Measurements from ENCODE around the gene CDH13.
A peak's percentile ranks its signal among the peaks of the same experiment; 100 is the strongest.

CDH13 gene

GRCh38 chr16:83698964-83699363, 1072.2 kb downstream of the CDH13 start:
- H3K27me3 Mint-ChIP-seq (ENCODE audit: low read depth, poor library complexity): peaks cover 5% of the 10 kb centered on the region
- H3K4me3 Mint-ChIP-seq: no peak overlapping the region
- no peaks in the 10 kb centered on the region for H3K9me3 Mint-ChIP-seq
- no peak for TF ChIP-seq CTCF (IDR thresholded peaks at IDR 0.05)
- no peak for DNase-seq
- H3K36me3 Mint-ChIP-seq (ENCODE audit: low read depth): no peaks in the 10 kb centered on the region
- no peak overlapping the region for H3K27ac Mint-ChIP-seq
- no peaks in the 10 kb centered on the region for H3K4me1 Mint-ChIP-seq

DNA sequence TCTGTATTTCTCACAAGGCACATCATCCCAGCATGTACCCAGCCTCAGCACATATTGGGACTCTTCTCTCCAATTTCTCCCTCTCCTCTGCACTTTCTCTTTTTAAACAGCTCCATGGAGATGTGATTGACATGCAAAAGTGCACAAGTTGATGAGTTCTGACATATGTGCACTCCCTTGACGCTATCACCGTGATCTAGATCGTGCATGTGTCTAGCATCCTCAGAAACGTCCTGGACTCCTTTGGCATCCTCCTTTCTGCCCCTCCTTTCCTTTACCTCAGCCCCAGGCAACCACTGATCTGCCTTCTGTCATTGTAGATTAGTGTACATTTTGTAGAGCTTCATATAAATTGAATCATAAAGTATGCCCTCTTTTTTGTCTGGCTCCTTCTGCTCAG, 1073.0 kb downstream of the CDH13 start:
- no peak for TF ChIP-seq CTCF (IDR thresholded peaks at IDR 0.05)
- no peak overlapping the region for H3K4me3 Mint-ChIP-seq
- H3K27me3 Mint-ChIP-seq (ENCODE audit: low read depth, poor library complexity): peaks cover 5% of the 10 kb centered on the region
- DNase-seq: no peak
- H3K27ac Mint-ChIP-seq: no peak overlapping the region
- no peaks in the 10 kb centered on the region for H3K36me3 Mint-ChIP-seq (ENCODE audit: low read depth)
- no peaks in the 10 kb centered on the region for H3K9me3 Mint-ChIP-seq
- H3K4me1 Mint-ChIP-seq: no peaks in the 10 kb centered on the region

DNA sequence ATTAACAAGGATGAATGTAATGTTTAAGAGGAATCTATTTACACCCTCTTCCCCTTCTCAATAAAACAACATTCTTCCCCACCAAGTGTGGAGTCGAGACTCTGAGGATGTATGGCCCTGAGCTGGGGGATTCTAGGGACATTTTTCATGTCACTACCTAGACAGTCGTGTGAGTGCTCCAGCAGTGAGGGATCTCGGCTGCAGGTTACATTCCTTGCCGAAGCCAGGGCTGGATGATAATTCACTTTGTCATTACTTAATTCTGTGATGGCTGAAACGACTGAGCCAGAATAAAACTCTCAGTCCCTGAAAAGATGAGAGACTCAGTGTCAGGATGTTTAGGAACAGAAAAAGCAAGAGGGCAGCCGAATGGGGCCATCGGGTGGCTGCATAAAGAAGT, 1074.1 kb downstream of the CDH13 start:
- Mint-ChIP-seq H3K36me3 (ENCODE audit: low read depth) (no peaks in the 10 kb centered on the region), H3K27ac (no peak overlapping the region), H3K27me3 (ENCODE audit: low read depth, poor library complexity) (peaks cover 5% of the 10 kb centered on the region)

DNA sequence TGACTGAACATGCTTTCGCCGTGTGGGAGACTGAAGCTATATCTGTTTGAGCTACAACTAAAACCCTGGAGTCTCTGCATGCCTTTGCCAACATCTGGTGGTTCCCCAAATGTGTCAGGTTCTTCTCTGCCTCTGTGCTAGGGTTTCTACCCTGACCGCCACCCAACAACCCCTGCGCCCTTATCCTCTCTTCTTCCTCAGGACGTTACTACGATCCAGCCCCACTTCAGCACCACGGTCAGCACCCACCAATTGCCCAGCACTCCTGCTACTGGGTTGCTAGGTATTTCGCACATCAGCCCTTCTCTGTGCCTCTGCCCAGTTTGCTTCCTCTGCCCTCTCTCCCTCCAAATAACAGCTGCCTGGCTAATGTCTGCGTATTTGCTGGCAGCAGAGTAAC, 1074.7 kb downstream of the CDH13 start:
- Mint-ChIP-seq H3K4me1 (no peaks in the 10 kb centered on the region), H3K27me3 (ENCODE audit: low read depth, poor library complexity) (peaks cover 5% of the 10 kb centered on the region), H3K9me3 (no peaks in the 10 kb centered on the region), H3K4me3 (no peak overlapping the region), H3K27ac (no peak overlapping the region), H3K36me3 (ENCODE audit: low read depth) (no peaks in the 10 kb centered on the region)
- DNase-seq: peak; percentile 94
- TF ChIP-seq CTCF (IDR thresholded peaks at IDR 0.05): no peak

More for the DNA sequence above, 1074.1 kb downstream of the CDH13 start:
- Mint-ChIP-seq H3K4me1 (no peaks in the 10 kb centered on the region), H3K4me3 (no peak overlapping the region), H3K9me3 (no peaks in the 10 kb centered on the region)
- no peak for DNase-seq
- no peak for TF ChIP-seq CTCF (IDR thresholded peaks at IDR 0.05)

DNA sequence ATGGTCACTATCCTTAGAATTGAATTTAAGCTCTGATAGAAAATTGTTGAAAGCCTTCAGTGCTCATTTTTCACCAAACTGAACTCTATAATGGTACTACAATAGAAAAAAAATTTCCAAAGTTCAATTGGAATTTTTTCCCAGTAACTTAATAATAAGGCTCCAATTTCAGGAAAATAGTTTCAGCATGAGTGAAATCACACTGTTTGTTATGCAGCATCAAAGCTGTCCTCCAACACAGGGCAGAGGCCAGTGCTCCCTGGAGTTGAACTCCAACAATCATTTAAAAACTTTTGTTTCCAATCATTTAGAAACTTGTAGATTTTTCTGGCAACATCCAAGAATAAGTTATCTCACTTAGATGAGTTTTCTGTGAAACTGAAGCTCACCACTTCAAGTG, 1077.9 kb downstream of the CDH13 start:
- no peak for DNase-seq
- no peak for TF ChIP-seq CTCF (IDR thresholded peaks at IDR 0.05)
- Mint-ChIP-seq H3K9me3 (no peaks in the 10 kb centered on the region), H3K27me3 (ENCODE audit: low read depth, poor library complexity) (peaks cover 10% of the 10 kb centered on the region), H3K27ac (no peak overlapping the region), H3K36me3 (ENCODE audit: low read depth) (no peaks in the 10 kb centered on the region), H3K4me1 (no peaks in the 10 kb centered on the region), H3K4me3 (no peak overlapping the region)

- DNase-seq: no peak
- H3K4me3 Mint-ChIP-seq: no peak overlapping the region
- H3K9me3 Mint-ChIP-seq: no peaks in the 10 kb centered on the region
- TF ChIP-seq CTCF (IDR thresholded peaks at IDR 0.05): no peak
- no peak overlapping the region for H3K27ac Mint-ChIP-seq
- H3K4me1 Mint-ChIP-seq: no peaks in the 10 kb centered on the region
- no peaks in the 10 kb centered on the region for H3K36me3 Mint-ChIP-seq (ENCODE audit: low read depth)
- H3K27me3 Mint-ChIP-seq (ENCODE audit: low read depth, poor library complexity): peaks cover 8% of the 10 kb centered on the region
Observed at GRCh38 chr16:83705856-83706255, 1079.1 kb downstream of the CDH13 start.

Data from nephron progenitor cell (in vitro differentiated cells).